Endothelial cell of umbilical vein (primary cell): ENCODE data around the gene HOXD8. TPM values are rescaled to one million over a fixed set of nuclear protein-coding genes. Genes with fewer than 3 reads are reported as not detected.

ENCODE experiments used
- BruUV-seq: library from RNA; stranded (reverse); fragments of 400-500 nt; replicated peaks from 2 replicates; lab custom pipeline; 2021; lab: Mats Ljungman, UMichigan
- CTCF ChIA-PET: fragments of 300-600, 350-600 bp; sonication (Branson Sonifier 250); formaldehyde crosslinking; loops from one replicate; lab custom pipeline; 2021; ENCODE audit warnings: antibody characterized with exemption, inconsistent platforms; lab: Charles Lee
- POLR2A ChIA-PET: fragments of 300-600, 350-600 bp; sonication (Branson Sonifier 250); formaldehyde crosslinking; loops from one replicate; lab custom pipeline; 2021; ENCODE audit warnings: antibody characterized with exemption, inconsistent platforms; lab: Charles Lee
- DNase-seq: peaks from one replicate; pipeline ENCODE4 v3.0.0-alpha.2; 2011; ENCODE audit warnings: low read depth, low spot score
- FAIRE-seq: peaks from 2 replicates; lab custom pipeline; 2011; peaks lifted over from hg19 to GRCh38; lab: Jason Lieb, UNC
- H2AFZ ChIP-seq: 2 replicates; pipeline ENCODE4 v1.6.0; 2012; ENCODE audit warnings: low read depth, low read length, control low read depth, inconsistent platforms
- H3K27ac ChIP-seq: 2 replicates; pipeline ENCODE4 v1.5.1; 2011; ENCODE audit warnings: low read depth, mild to moderate bottlenecking, control low read depth, low read length, moderate library complexity; ENCODE audit not compliant: insufficient read depth
- H3K27me3 ChIP-seq, 2 experiments: 2 replicates each; pipeline versions ENCODE4 v1.6.0 to v1.6.1; 2011; ENCODE audit warnings: low read length in 2 of 2, mixed read lengths in 1 of 2; ENCODE audit not compliant: control insufficient read depth in 2 of 2, insufficient read depth in 2 of 2
- H3K36me3 ChIP-seq, 2 experiments: 2 replicates in 1 of 2; 3 replicates in 1 of 2; pipeline ENCODE4 v1.5.1; 2011; ENCODE audit warnings: low read length in 2 of 2, mild to moderate bottlenecking in 1 of 2, moderate library complexity in 1 of 2; ENCODE audit not compliant: control insufficient read depth in 2 of 2, insufficient read depth in 2 of 2; ENCODE audit errors: extremely low read depth in 1 of 2
- H3K4me1 ChIP-seq: 3 replicates; pipeline ENCODE4 v1.5.1; 2011; ENCODE audit warnings: mild to moderate bottlenecking, low read length; ENCODE audit not compliant: control insufficient read depth, insufficient read depth; ENCODE audit errors: extremely low read depth
- H3K4me2 ChIP-seq: 2 replicates; pipeline ENCODE4 v1.6.1; 2011; ENCODE audit warnings: low read length, control low read depth, mixed read lengths; ENCODE audit not compliant: insufficient read depth
- H3K4me3 ChIP-seq, 3 experiments: fragments of 200-600 bp in 1 of 3; sonication (generic), shearing (Covaris generic) in 1 of 3; replicated peaks in 1 of 3; 2 replicates each; pipeline ENCODE4 v1.5.1; 2011 to 2016; ENCODE audit warnings: control low read depth in 3 of 3, low read length in 3 of 3, mild to moderate bottlenecking in 2 of 3, inconsistent platforms in 1 of 3, low read depth in 1 of 3, moderate library complexity in 1 of 3; ENCODE audit not compliant: insufficient read depth in 1 of 3
- H3K79me2 ChIP-seq: 2 replicates; pipeline ENCODE4 v1.6.0; 2012; ENCODE audit warnings: low read length, inconsistent platforms; ENCODE audit not compliant: control insufficient read depth, insufficient read depth
- H3K9ac ChIP-seq: replicated peaks from 2 replicates; pipeline ENCODE3; 2011; ENCODE audit warnings: low read length, control low read depth; ENCODE audit not compliant: insufficient read depth; ENCODE audit errors: extremely low read depth
- H3K9me1 ChIP-seq: replicated peaks from 3 replicates; pipeline ENCODE4 v1.6.0; 2011; ENCODE audit warnings: mild to moderate bottlenecking, low read length; ENCODE audit not compliant: control insufficient read depth, insufficient read depth; ENCODE audit errors: extremely low read depth
- H3K9me3 ChIP-seq: replicated peaks from 2 replicates; pipeline ENCODE4 v1.5.1; 2012; ENCODE audit warnings: low read length, inconsistent platforms; ENCODE audit not compliant: control insufficient read depth, insufficient read depth
- H4K20me1 ChIP-seq: replicated peaks from 2 replicates; pipeline ENCODE3; 2011; ENCODE audit warnings: mild to moderate bottlenecking, low read length; ENCODE audit not compliant: control insufficient read depth, insufficient read depth; ENCODE audit errors: extremely low read depth
- CTCF ChIP-seq, 2 donors: IDR thresholded peaks; 1 replicate in 1 of 2; 2 replicates in 1 of 2; pipeline ENCODE4 v1.5.1; 2011; ENCODE audit warnings: low read length in 2 of 2, mild to moderate bottlenecking in 2 of 2, moderate library complexity in 2 of 2, control low read depth in 1 of 2, inconsistent platforms in 1 of 2, low read depth in 1 of 2; ENCODE audit not compliant: insufficient read depth in 1 of 2; ENCODE audit errors: extremely low read depth in 1 of 2
- EZH2 ChIP-seq: IDR thresholded peaks from 2 replicates; pipeline ENCODE4 v1.6.1; 2012; ENCODE audit warnings: borderline replicate concordance, low read depth, mild to moderate bottlenecking, moderate library complexity, low read length, inconsistent platforms; ENCODE audit not compliant: severe bottlenecking
- FOS ChIP-seq: IDR thresholded peaks from 2 replicates; pipeline ENCODE4 v1.6.1; 2011; ENCODE audit warnings: mild to moderate bottlenecking, low read length, moderate library complexity, borderline replicate concordance; ENCODE audit not compliant: insufficient read depth
- GATA2 ChIP-seq: IDR thresholded peaks from 2 replicates; pipeline ENCODE4 v1.7.0; 2011; ENCODE audit warnings: low read depth, mild to moderate bottlenecking, moderate library complexity, mixed read lengths, low read length; ENCODE audit not compliant: insufficient read length, insufficient read depth
- JUN ChIP-seq: IDR thresholded peaks from 2 replicates; pipeline ENCODE4 v1.6.1; 2011; ENCODE audit warnings: borderline replicate concordance, low read depth; ENCODE audit not compliant: insufficient read length, insufficient read depth
- MYC ChIP-seq: IDR thresholded peaks from one replicate; pipeline ENCODE4 v1.6.1; 2011; ENCODE audit warnings: mild to moderate bottlenecking, low read depth, low read length
- POLR2AphosphoS5 ChIP-seq: IDR thresholded peaks from 2 replicates; pipeline ENCODE4 v1.6.1; 2012; ENCODE audit warnings: low read depth, mild to moderate bottlenecking, control low read depth, low read length, moderate library complexity; ENCODE audit not compliant: insufficient read depth
- dilution Hi-C: fragments of 300-500 bp; cut with MboI; formaldehyde crosslinking; loops from one replicate; pipeline ENCODE4 v1.15.0; 2019; ENCODE audit warnings: low sequenced_read_pairs; ENCODE audit not compliant: extremely low pct_ligation_motif_present
- intact Hi-C: fragments of 100-400 bp; cut with micrococcal nuclease; formaldehyde crosslinking; loops from one replicate; pipeline ENCODE4 v1.10.0; 2022
- polyA plus RNA-seq, 4 experiments: library from polyadenylated mRNA; depleted of rRNA in 3 of 4; stranded (reverse) in 3 of 4; unstranded in 1 of 4; fragments of >200 nt; gene quantifications; 2 replicates each; pipeline versions ENCODE4 v1.2.1 to v1.2.3, GENCODE V29; 2011 to 2012; ENCODE audit warnings: missing spikeins in 1 of 4
- total RNA-seq: library from RNA; stranded (reverse); gene quantifications from 2 replicates; pipeline ENCODE4 v1.2.3, GENCODE V29; 2021

The HOXD8 gene
- total and polyA plus RNA-seq, 2 donors (not counting 3 experiments of a cell fraction or from before 2014, with no cell fraction given), result 6.4 to 15.6 TPM

GRCh38 chr2:176130957-176131847 is 1.7 kb downstream of the HOXD8 start:
- Histone ChIP-seq H3K27ac (peak overlapping the region; percentile 67), H3K27me3 (no peaks in the 10 kb centered on the region), H3K9me3 (no peaks in the 10 kb centered on the region), H4K20me1 (no peaks in the 10 kb centered on the region), H3K4me2 (peak overlapping the region; percentile 99), H3K79me2 (peaks cover 18% of the 10 kb centered on the region), H3K9me1 (no peaks in the 10 kb centered on the region), H3K36me3 (no peaks in the 10 kb centered on the region), H3K4me1 (peaks cover 52% of the 10 kb centered on the region), H3K4me3 (peak overlapping the region; percentile 43 to 93 (median 88)), H3K9ac (peak overlapping the region; percentile 90), H2AFZ (peak overlapping the region; percentile 80)
- TF ChIP-seq CTCF (IDR thresholded peaks at IDR 0.05; ENCODE audit: extremely low read depth in 1 of 2, insufficient read depth in 1 of 2, low read depth in 1 of 2, low read length in 2 of 2), result no peak
- TF ChIP-seq MYC, result no peak
- TF ChIP-seq GATA2, result no peak
- no peak for TF ChIP-seq POLR2AphosphoS5
- TF ChIP-seq FOS, result no peak
- TF ChIP-seq EZH2, result no peak
- TF ChIP-seq JUN, result no peak
- dilution Hi-C loops, result loop anchor here (25.0 kb wide), 1 partner anchor 506 kb away; no protein-coding TSS in a partner anchor
- BruUV-seq, result TSS peak; percentile 66
- ChIA-PET CTCF (interaction anchor here (0.6 to 10.1 kb wide), 18 partner anchors 8 to 1033 kb away, joined by 3 to 458 read pairs (median 5); partner anchors contain the start of gene HOXD9), POLR2A (interaction anchor here (0.9 to 2.0 kb wide), 3 partner anchors 423 to 506 kb away, joined by 3 to 11 read pairs (median 5); no protein-coding TSS in a partner anchor)
- intact Hi-C loops, result loop anchor here (2.0 kb wide), 1 partner anchor 1082 kb away; the partner anchor contains the start of gene HNRNPA3
- FAIRE-seq, result no peak
- peak; percentile 62 for DNase-seq
